IPS DF 4.7 (cell line): ENCODE measurements around the gene TEX51.

ENCODE experiments used
- DNase-seq: peaks from one replicate; pipeline ENCODE4 v3.0.0-alpha.2; 2013; ENCODE audit warnings: low spot score; ENCODE audit errors: extremely low read depth

Gene TEX51

DNA sequence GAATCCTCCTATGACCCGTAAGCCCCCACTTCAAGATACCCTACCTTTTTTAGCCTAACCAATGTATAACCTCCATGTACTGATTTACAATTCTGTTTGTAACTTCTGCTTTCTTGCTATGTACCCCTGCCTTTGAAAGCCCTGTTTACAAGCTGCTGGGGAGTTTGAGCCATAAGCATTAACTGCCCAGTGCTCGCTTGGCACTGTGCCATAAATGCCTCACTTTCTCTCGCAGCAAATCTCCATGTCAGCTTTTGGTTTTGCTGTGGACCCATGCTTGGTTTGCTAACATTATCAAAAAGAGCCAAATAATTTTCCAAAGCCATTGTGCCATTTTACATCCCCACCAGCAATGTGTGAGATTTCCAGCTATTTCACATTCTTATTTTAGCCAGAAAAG is 51.8 kb downstream of the TEX51 start:
- no peak for DNase-seq
